ENCODE measurements around the gene SERTAD3. TPM values are rescaled to one million over a fixed set of nuclear protein-coding genes. Genes with fewer than 3 reads are reported as not detected.

The SERTAD3 gene
- total and polyA plus RNA-seq, 2 of the 4 experiments (the other 2 are of a cell fraction) = 20.5 to 23.3 TPM

DNA sequence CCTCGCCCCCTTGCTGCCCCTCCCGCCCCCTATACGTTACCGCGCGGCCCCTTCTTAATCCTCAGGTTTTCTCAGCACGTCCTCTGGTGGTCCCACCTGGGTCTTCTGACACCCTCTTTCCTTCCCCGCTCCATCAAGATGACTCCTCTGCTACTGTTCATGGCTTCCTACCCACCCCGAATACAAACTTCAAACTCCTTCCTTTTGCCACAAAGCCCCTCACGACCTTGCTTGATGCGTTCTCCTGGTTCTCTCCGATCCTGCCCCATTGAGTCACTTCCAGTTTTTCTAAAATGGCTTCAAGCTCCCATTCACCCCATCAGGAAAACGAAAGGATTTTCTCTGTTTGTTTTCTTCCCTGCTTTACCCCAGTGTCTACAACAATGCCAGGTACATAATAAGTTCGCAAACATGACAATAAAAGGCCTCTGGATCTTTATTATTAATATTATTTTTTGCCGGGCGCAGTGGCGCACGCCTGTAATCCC, 734 bp upstream of the SERTAD3 start:
- no peaks in the 10 kb centered on the region; the same call in 1 of the 2 replicates for H3K9me1 ChIP-seq (ENCODE audit: insufficient read depth, low read length)
- POLR2A ChIA-PET (ENCODE audit: unreplicated experiment) = no interaction called here
- peaks cover 16 to 36% of the 10 kb centered on the region in 2 experiments; a peak in 3 of 4 replicates for H3K79me1 ChIP-seq (ENCODE audit: low read depth in 1 of 2, low read length in 2 of 2)
- DNase-seq (no peak), ATAC-seq (ENCODE audit: low read depth) (no peak)
- peaks cover 25% of the 10 kb centered on the region for H3K36me3 ChIP-seq (ENCODE audit: control insufficient read depth, insufficient read depth, low read length)
- dilution Hi-C loops (cut with HindIII; ENCODE audit: low sequenced_read_pairs, unreplicated experiment) = no loop called here
- peak overlapping the region; percentile 76 for H3K27ac ChIP-seq (ENCODE audit: insufficient read depth, low read length)
- peak overlapping the region; percentile 83 for H3K9ac ChIP-seq (ENCODE audit: low read depth, low read length)
- TF ChIP-seq, protein P1, sequence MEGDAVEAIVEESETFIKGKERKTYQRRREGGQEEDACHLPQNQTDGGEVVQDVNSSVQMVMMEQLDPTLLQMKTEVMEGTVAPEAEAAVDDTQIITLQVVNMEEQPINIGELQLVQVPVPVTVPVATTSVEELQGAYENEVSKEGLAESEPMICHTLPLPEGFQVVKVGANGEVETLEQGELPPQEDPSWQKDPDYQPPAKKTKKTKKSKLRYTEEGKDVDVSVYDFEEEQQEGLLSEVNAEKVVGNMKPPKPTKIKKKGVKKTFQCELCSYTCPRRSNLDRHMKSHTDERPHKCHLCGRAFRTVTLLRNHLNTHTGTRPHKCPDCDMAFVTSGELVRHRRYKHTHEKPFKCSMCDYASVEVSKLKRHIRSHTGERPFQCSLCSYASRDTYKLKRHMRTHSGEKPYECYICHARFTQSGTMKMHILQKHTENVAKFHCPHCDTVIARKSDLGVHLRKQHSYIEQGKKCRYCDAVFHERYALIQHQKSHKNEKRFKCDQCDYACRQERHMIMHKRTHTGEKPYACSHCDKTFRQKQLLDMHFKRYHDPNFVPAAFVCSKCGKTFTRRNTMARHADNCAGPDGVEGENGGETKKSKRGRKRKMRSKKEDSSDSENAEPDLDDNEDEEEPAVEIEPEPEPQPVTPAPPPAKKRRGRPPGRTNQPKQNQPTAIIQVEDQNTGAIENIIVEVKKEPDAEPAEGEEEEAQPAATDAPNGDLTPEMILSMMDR (conservative IDR thresholded peaks at IDR 0.05; ENCODE audit: low read depth, low read length) = peak; percentile 38
- TF ChIP-seq RAD21 (IDR thresholded peaks at IDR 0.05; ENCODE audit: low read length) = peak; percentile 32; the same call in 1 of the 2 replicates
- no peak for TF ChIP-seq FOS (IDR thresholded peaks at IDR 0.05; ENCODE audit: low read depth, low read length)
- no peak for TF ChIP-seq RCOR1 (IDR thresholded peaks at IDR 0.05; ENCODE audit: insufficient replicate concordance, low read length)
- in situ Hi-C loops (cut with MboI; ENCODE audit: low sequenced_read_pairs) = no loop called here
- H3K27me3 ChIP-seq (ENCODE audit: control insufficient read depth, insufficient read depth, low read length) = no peaks in the 10 kb centered on the region
- H3K4me3 ChIP-seq (ENCODE audit: insufficient read depth, low read depth, low read length) = peak overlapping the region; percentile 70
- peak overlapping the region; percentile 90 for H3K14ac ChIP-seq (replicated peaks; ENCODE audit: low read depth, low read length)
- peak overlapping the region; percentile 100 for H2AFZ ChIP-seq (replicated peaks; ENCODE audit: low read length, poor library complexity)
- peak overlapping the region; percentile 80 for H2BK5ac ChIP-seq (ENCODE audit: low read depth, low read length, poor library complexity, severe bottlenecking)
- CTCF ChIA-PET = interaction anchor here (0.6 kb wide), 1 partner anchor 544 kb away, joined by 3 read pairs; no protein-coding TSS in a partner anchor
- 10% methylated on average over 10 of the region's 18 CpGs; no CpG with 5 or more reads in 1 of the 2 experiments for WGBS, 2 experiments (ENCODE audit: extremely low coverage in 2 of 2, insufficient read length in 1 of 2)
- H4K91ac ChIP-seq (ENCODE audit: insufficient read depth, low read depth, low read length) = peak overlapping the region; percentile 35
- H2AK5ac ChIP-seq (ENCODE audit: low read depth, low read length) = peak overlapping the region; percentile 86
- H3K4me2 ChIP-seq (ENCODE audit: low read depth, low read length) = peak overlapping the region; percentile 92
- no peaks in the 10 kb centered on the region for H3K9me3 ChIP-seq (ENCODE audit: control insufficient read depth, insufficient read depth, low read length)
- H3K23ac ChIP-seq (ENCODE audit: low read depth, low read length) = peak overlapping the region; percentile 61
- peak overlapping the region; percentile 62 to 97 for H4K8ac ChIP-seq (ENCODE audit: low read depth in 2 of 2, low read length in 2 of 2)
- H3K56ac ChIP-seq (ENCODE audit: extremely low read depth, insufficient read depth, low read length) = peak overlapping the region; percentile 80
- peaks cover 33% of the 10 kb centered on the region for H4K20me1 ChIP-seq (ENCODE audit: insufficient read depth, low read length)
- H2BK120ac ChIP-seq (ENCODE audit: low read depth, low read length) = peak overlapping the region; percentile 24; the same call in 1 of the 2 replicates
- no peak overlapping the region for H2BK20ac ChIP-seq (ENCODE audit: low read depth, low read length)
- peaks cover 2% of the 10 kb centered on the region for H3K4me1 ChIP-seq (ENCODE audit: control insufficient read depth, insufficient read depth, low read length)
- peak overlapping the region; percentile 88 for H3K4ac ChIP-seq (ENCODE audit: low read depth, low read length)
- H2BK15ac ChIP-seq (ENCODE audit: low read depth, low read length) = peak overlapping the region; percentile 16; the same call in 1 of the 3 replicates
- H4K5ac ChIP-seq (ENCODE audit: low read depth, low read length) = peak overlapping the region; percentile 54
- peak overlapping the region; percentile 8 for H3K18ac ChIP-seq (ENCODE audit: low read depth, low read length)
- intact Hi-C loops (cut with micrococcal nuclease) = loop anchor here (5.0 kb wide), 3 partner anchors 98 to 202 kb away; partner anchors contain the start of genes C19orf47 and PLD3
- peak overlapping the region; percentile 94 for H2AK9ac ChIP-seq (replicated peaks; ENCODE audit: low read depth, low read length, poor library complexity)
- BruUV-seq (replicated peaks) = no TSS peak

All from IMR-90 (cell line).